Motor neuron (in vitro differentiated cells): ENCODE results near the gene WDR5. TPM values are rescaled to one million over a fixed set of nuclear protein-coding genes. Genes with fewer than 3 reads are reported as not detected.

Experiments
- ATAC-seq, 8 experiments: fragments of 200-7000 bp; cut with Tn5 transposase; replicated peaks in 6 of 8; 2 replicates each; pipeline ENCODE4 v1.8.0; 2021; ENCODE audit warnings: mild to moderate bottlenecking in 8 of 8, moderate library complexity in 8 of 8
- H3K27ac ChIP-seq, 2 donors: fragments of 250-450 bp; sonication (Bioruptor Pico); 2 replicates each; pipeline ENCODE4 v1.9.0; 2021; ENCODE audit warnings: antibody characterized with exemption in 2 of 2, mild to moderate bottlenecking in 2 of 2, moderate library complexity in 1 of 2
- H3K4me1 ChIP-seq, 2 donors: fragments of 250-450 bp; sonication (Bioruptor Pico); replicated peaks in 1 of 2; 2 replicates each; pipeline ENCODE4 v1.6.1; 2021; ENCODE audit warnings: antibody characterized with exemption in 2 of 2, mild to moderate bottlenecking in 2 of 2, moderate library complexity in 1 of 2
- H3K4me3 ChIP-seq, 5 donors: fragments of 250-450 bp; sonication (Bioruptor Pico); 2 replicates each; pipeline ENCODE4 v1.9.0; 2021; ENCODE audit warnings: antibody characterized with exemption in 5 of 5, mild to moderate bottlenecking in 5 of 5, moderate library complexity in 4 of 5
- WGBS, 10 experiments: fragments of 450-650 bp; shearing (Covaris generic); methylation state at CpG; one replicate each; pipeline ENCODE4 v1.0.0; 2022; 5-methylcytosine and 5-hydroxymethylcytosine counted together
- in situ Hi-C, 9 experiments: fragments of 400-800 bp; cut with MboI; loops; one replicate each; pipeline ENCODE4 v1.15.0; 2021; ENCODE audit warnings: low sequenced_read_pairs in 9 of 9, low pct_unique_long_range_greater_than_20kb in 2 of 9; ENCODE audit not compliant: unreplicated experiment in 9 of 9
- total RNA-seq, 8 experiments: library from RNA; unstranded; fragments of 300-600 nt; gene quantifications; 2 replicates each; pipeline versions ENCODE4 v1.2.3 to v1.2.4, GENCODE V29; 2022

WDR5 gene
- total RNA-seq, 8 experiments from 2014 or later, result 14.8 to 33.2 (median 21.9) TPM

- no peak for ATAC-seq
- Histone ChIP-seq H3K4me1 (peaks cover 18 to 28% of the 10 kb centered on the region in 2 donors), H3K4me3 (no peak overlapping the region), H3K27ac (no peak overlapping the region)
- 37 to 100% (median 73%) methylated on average over 1 to 9 of the region's 20 CpGs; no CpG with 5 or more reads in 4 of the 10 experiments for WGBS, 10 experiments
- in situ Hi-C loops, result no loop called here
Measured at GRCh38 chr9:134180786-134181647, 45.1 kb downstream of the WDR5 start.

GRCh38 chr9:134181648-134182034 is 45.8 kb downstream of the WDR5 start:
- WGBS, 10 experiments, result 14 to 87% (median 46%) methylated on average over 1 to 5 of the region's 8 CpGs; no CpG with 5 or more reads in 4 of the 10 experiments
- in situ Hi-C loops, result no loop called here

DNA sequence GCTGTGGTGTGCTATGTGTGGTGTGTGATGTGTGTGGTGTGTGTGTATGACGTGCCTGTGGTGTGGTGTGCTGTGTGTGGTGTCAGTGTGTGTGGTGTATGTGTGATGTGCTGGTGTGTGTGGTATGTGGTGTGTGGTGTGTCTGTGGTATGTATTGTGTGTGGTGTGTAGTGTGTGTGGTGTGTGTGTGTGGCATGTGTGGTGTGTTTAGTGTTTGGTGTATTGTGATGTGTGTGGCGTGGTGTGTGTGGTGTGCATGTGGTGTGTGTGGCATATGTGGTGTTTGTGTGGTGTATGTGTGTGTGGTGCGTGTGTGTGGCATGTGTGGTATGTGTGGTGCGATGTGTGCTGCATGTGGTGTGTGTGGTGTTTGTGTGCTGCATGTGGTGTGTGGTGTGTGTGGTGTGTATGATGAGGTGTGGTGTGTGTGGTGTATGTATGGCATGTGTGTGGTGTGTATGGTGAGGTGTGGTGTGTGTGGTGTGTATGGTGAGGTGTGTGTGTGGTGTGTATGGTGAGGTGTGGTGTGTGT is 46.7 kb downstream of the WDR5 start:
- in situ Hi-C loops, result no loop called here
- H3K4me1 ChIP-seq, result peaks cover 13 to 27% of the 10 kb centered on the region in 2 donors
- no peak overlapping the region for H3K27ac ChIP-seq
- peak in 2 of 8 experiments; percentile 25 to 36 for ATAC-seq
- 20 to 100% (median 83%) methylated on average over 1 to 3 of the region's 4 CpGs; no CpG with 5 or more reads in 1 of the 10 experiments for WGBS, 10 experiments
- H3K4me3 ChIP-seq, result no peak overlapping the region

More at GRCh38 chr9:134181648-134182034, 45.8 kb downstream of the WDR5 start:
- H3K4me1 ChIP-seq, result peaks cover 13 to 27% of the 10 kb centered on the region in 2 donors
- H3K27ac ChIP-seq, result no peak overlapping the region
- no peak overlapping the region for H3K4me3 ChIP-seq
- ATAC-seq, result no peak

- Histone ChIP-seq H3K4me1 (peaks cover 24 to 38% of the 10 kb centered on the region in 2 donors), H3K27ac (no peak overlapping the region), H3K4me3 (no peak overlapping the region)
- 34 to 75% (median 60%) methylated on average over 2 to 8 of the region's 8 CpGs; no CpG with 5 or more reads in 3 of the 10 experiments for WGBS, 10 experiments
- in situ Hi-C loops, result no loop called here
- no peak for ATAC-seq
Measured at GRCh38 chr9:134185536-134186011, 49.7 kb downstream of the WDR5 start.

DNA sequence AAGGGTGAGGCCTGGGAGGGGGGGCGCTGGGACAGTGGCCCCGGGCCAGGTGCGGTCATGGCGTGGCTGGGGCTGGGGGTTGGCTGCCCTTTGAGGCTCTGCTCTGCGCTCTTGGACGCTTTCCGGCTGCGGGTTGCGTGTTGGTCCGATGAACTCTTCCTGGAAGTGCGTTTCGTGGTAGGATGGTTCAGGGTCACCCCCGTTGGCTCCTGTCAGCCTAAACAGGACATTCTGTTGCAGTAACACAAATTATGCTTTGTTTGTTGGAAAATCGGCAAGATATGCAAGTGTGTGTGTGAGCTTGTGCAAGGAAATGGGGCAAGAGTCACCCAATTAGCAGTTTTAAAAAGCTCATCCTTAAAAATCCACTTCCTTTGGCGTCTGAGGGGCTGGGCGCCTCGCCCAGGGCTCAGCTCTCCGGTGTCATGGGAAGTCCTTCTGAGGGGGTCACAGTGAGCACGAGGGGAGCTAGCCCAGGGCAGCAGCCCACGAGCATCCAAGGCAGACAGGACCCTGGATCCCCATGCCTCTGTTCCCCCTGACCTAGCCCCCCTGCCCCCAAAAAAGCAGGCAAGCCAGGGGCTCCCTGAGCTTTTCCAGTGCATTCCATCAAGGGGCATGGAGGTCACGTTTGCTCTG is 50.7 kb downstream of the WDR5 start:
- H3K4me1 ChIP-seq, result peaks cover 25 to 38% of the 10 kb centered on the region in 2 donors
- 0 to 80% (median 70%) methylated on average over 2 to 9 of the region's 21 CpGs; no CpG with 5 or more reads in 7 of the 10 experiments for WGBS, 10 experiments
- no peak overlapping the region for H3K27ac ChIP-seq
- in situ Hi-C loops, result no loop called here
- no peak overlapping the region for H3K4me3 ChIP-seq
- ATAC-seq, result no peak

GRCh38 chr9:134187110-134187531 is 51.2 kb downstream of the WDR5 start:
- Histone ChIP-seq H3K4me1 (peaks cover 25 to 36% of the 10 kb centered on the region in 2 donors), H3K4me3 (no peak overlapping the region), H3K27ac (no peak overlapping the region)
- 89 to 100% (median 95%) methylated on average over 1 to 7 of the region's 12 CpGs; no CpG with 5 or more reads in 7 of the 10 experiments for WGBS, 10 experiments
- ATAC-seq, result no peak
- in situ Hi-C loops, result no loop called here

GRCh38 chr9:134187891-134188385 is 52.1 kb downstream of the WDR5 start:
- peaks cover 25 to 36% of the 10 kb centered on the region in 2 donors for H3K4me1 ChIP-seq
- 50 to 92% (median 71%) methylated on average over 1 to 12 of the region's 12 CpGs; no CpG with 5 or more reads in 4 of the 10 experiments for WGBS, 10 experiments
- ATAC-seq, result no peak
- H3K4me3 ChIP-seq, result no peak overlapping the region
- in situ Hi-C loops, result no loop called here
- peak overlapping the region; percentile 85 to 88 for H3K27ac ChIP-seq

GRCh38 chr9:134188386-134189144 is 52.7 kb downstream of the WDR5 start:
- peaks cover 25 to 36% of the 10 kb centered on the region in 2 donors for H3K4me1 ChIP-seq
- H3K27ac ChIP-seq, result peak overlapping the region; percentile 85 to 88
- in situ Hi-C loops, result no loop called here
- peak in 7 of 8 experiments; percentile 1 to 60 (median 34) for ATAC-seq
- peak overlapping the region in 2 of 5 donors; percentile 1 to 8 for H3K4me3 ChIP-seq
- 20 to 60% (median 29%) methylated on average over 1 to 6 of the region's 23 CpGs; no CpG with 5 or more reads in 6 of the 10 experiments for WGBS, 10 experiments

GRCh38 chr9:134189145-134189469 is 53.2 kb downstream of the WDR5 start:
- peak in 6 of 8 experiments; percentile 41 to 89 (median 84) for ATAC-seq
- 4 to 30% (median 12%) methylated on average over 1 to 15 of the region's 15 CpGs; no CpG with 5 or more reads in 6 of the 10 experiments for WGBS, 10 experiments
- in situ Hi-C loops, result no loop called here
- H3K4me1 ChIP-seq, result peaks cover 25 to 36% of the 10 kb centered on the region in 2 donors
- peak overlapping the region; percentile 85 to 88 for H3K27ac ChIP-seq
- H3K4me3 ChIP-seq, result peak overlapping the region in 2 of 5 donors; percentile 1 to 8

- 15 to 100% (median 60%) methylated on average over 1 to 7 of the region's 24 CpGs; no CpG with 5 or more reads in 3 of the 10 experiments for WGBS, 10 experiments
- Histone ChIP-seq H3K4me3 (peak overlapping the region in 1 of 5 donors; percentile 8), H3K4me1 (peaks cover 25 to 36% of the 10 kb centered on the region in 2 donors), H3K27ac (peak overlapping the region; percentile 85 to 88)
- ATAC-seq, result peak in 6 of 8 experiments; percentile 43 to 64 (median 60)
- in situ Hi-C loops, result no loop called here
Measured at GRCh38 chr9:134189470-134190231, 53.8 kb downstream of the WDR5 start.

- no peak for ATAC-seq
- H3K4me3 ChIP-seq, result no peak overlapping the region
Measured at GRCh38 chr9:134190232-134191121, 54.6 kb downstream of the WDR5 start.

More at GRCh38 chr9:134190232-134191121, 54.6 kb downstream of the WDR5 start:
- peak overlapping the region; percentile 85 to 88 for H3K27ac ChIP-seq
- 67 to 100% (median 78%) methylated on average over 1 to 10 of the region's 29 CpGs; no CpG with 5 or more reads in 4 of the 10 experiments for WGBS, 10 experiments
- in situ Hi-C loops, result no loop called here
- peaks cover 25 to 35% of the 10 kb centered on the region in 2 donors for H3K4me1 ChIP-seq
